ENCODE measurements around the gene PRRX2.
"Not testable (repeated sequence)": the region's sequence is repeated elsewhere in the genome, so short reads cannot be mapped to it uniquely, and the experiment has no call there.

PRRX2 gene

DNA sequence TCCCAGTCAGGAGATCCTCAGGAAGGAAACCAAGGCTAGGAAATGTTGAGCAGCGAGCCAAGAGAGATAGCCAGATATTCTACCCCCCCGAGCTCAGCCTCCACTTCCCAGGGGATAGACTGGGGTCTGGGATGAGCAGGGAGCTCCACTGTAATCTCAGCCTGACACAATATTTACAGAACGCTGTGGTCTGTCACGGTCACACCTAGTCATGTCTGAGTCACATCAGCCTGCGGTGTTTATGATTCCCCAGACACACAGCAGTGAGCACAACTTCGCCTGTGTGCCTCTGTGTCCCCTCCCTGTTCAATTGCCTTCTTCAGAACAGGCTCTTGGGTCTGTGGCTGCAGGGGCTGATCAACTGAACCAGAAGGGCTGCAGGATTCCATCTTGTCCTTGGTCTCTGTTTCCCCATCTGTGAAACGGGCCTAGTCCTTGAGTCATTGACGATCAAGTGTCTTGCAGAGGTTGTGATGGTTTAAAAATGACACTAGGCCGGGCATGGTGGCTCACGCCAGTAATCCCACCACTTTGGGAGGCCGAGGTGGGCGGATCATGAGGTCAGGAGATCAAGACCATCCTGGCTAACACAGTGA lies 8.6 kb upstream of the PRRX2 start:
- Histone ChIP-seq H3K9me3 (ENCODE audit: control insufficient read depth, insufficient read depth, low read length) (no peaks in the 10 kb centered on the region), H3K79me2 (ENCODE audit: control insufficient read depth, low read length) (no peaks in the 10 kb centered on the region), H3K27me3 (ENCODE audit: control insufficient read depth, low read length) (no peaks in the 10 kb centered on the region), H3F3A (ENCODE audit: control insufficient read depth, insufficient read depth) (no peaks in the 10 kb centered on the region), H3K4me2 (ENCODE audit: low read length) (no peak overlapping the region), H3K4me1 (ENCODE audit: control insufficient read depth, low read length) (no peaks in the 10 kb centered on the region), H3K27ac (ENCODE audit: low read depth, low read length) (no peak overlapping the region), H3K9me2 (replicated peaks; ENCODE audit: control insufficient read depth, low read length) (no peaks in the 10 kb centered on the region), H3K4me3 (ENCODE audit: low read length) (no peak overlapping the region), H3K36me3 (ENCODE audit: control insufficient read depth, low read length) (no peaks in the 10 kb centered on the region), H4K20me1 (ENCODE audit: control insufficient read depth, insufficient read depth, low read depth, low read length) (no peaks in the 10 kb centered on the region)
- no peak for TF ChIP-seq EZH2phosphoT487 (IDR thresholded peaks at IDR 0.05; ENCODE audit: borderline replicate concordance, low read length)
- TF ChIP-seq, protein P1, sequence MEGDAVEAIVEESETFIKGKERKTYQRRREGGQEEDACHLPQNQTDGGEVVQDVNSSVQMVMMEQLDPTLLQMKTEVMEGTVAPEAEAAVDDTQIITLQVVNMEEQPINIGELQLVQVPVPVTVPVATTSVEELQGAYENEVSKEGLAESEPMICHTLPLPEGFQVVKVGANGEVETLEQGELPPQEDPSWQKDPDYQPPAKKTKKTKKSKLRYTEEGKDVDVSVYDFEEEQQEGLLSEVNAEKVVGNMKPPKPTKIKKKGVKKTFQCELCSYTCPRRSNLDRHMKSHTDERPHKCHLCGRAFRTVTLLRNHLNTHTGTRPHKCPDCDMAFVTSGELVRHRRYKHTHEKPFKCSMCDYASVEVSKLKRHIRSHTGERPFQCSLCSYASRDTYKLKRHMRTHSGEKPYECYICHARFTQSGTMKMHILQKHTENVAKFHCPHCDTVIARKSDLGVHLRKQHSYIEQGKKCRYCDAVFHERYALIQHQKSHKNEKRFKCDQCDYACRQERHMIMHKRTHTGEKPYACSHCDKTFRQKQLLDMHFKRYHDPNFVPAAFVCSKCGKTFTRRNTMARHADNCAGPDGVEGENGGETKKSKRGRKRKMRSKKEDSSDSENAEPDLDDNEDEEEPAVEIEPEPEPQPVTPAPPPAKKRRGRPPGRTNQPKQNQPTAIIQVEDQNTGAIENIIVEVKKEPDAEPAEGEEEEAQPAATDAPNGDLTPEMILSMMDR (IDR thresholded peaks at IDR 0.05; ENCODE audit: low read depth, low read length, poor library complexity, severe bottlenecking): no peak

DNA sequence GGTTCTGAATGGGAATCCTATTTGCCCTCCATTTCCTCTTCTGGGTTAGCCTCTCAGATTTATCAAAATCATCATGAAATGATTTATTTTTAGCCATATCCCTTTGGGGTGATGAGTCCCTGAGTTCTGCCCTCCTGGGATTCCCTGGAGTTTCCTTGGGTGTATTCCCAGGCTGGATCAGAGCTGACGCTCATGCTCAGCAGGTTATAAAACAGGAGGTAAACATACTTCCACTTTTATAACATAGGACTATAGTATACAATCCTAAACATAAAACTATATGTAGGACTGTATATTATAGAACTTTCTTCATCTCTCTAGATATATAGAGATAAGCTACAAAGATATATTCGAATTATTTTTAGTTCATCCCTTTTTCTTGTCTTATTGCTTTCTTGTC lies 4.4 kb upstream of the PRRX2 start:
- Histone ChIP-seq H3F3A (ENCODE audit: control insufficient read depth, insufficient read depth) (no peaks in the 10 kb centered on the region), H3K9me2 (replicated peaks; ENCODE audit: control insufficient read depth, low read length) (no peaks in the 10 kb centered on the region), H3K9me3 (ENCODE audit: control insufficient read depth, insufficient read depth, low read length) (no peaks in the 10 kb centered on the region), H4K20me1 (ENCODE audit: control insufficient read depth, insufficient read depth, low read depth, low read length) (no peaks in the 10 kb centered on the region), H3K4me2 (ENCODE audit: low read length) (no peak overlapping the region), H3K27ac (ENCODE audit: low read depth, low read length) (no peak overlapping the region), H3K4me3 (ENCODE audit: low read length) (no peak overlapping the region), H3K4me1 (ENCODE audit: control insufficient read depth, low read length) (no peaks in the 10 kb centered on the region), H3K27me3 (ENCODE audit: control insufficient read depth, low read length) (no peaks in the 10 kb centered on the region), H3K36me3 (ENCODE audit: control insufficient read depth, low read length) (no peaks in the 10 kb centered on the region), H3K79me2 (ENCODE audit: control insufficient read depth, low read length) (no peaks in the 10 kb centered on the region)
- TF ChIP-seq EZH2phosphoT487 (IDR thresholded peaks at IDR 0.05; ENCODE audit: borderline replicate concordance, low read length): no peak
- TF ChIP-seq, protein P1 (IDR thresholded peaks at IDR 0.05; ENCODE audit: low read depth, low read length, poor library complexity, severe bottlenecking): no peak

DNA sequence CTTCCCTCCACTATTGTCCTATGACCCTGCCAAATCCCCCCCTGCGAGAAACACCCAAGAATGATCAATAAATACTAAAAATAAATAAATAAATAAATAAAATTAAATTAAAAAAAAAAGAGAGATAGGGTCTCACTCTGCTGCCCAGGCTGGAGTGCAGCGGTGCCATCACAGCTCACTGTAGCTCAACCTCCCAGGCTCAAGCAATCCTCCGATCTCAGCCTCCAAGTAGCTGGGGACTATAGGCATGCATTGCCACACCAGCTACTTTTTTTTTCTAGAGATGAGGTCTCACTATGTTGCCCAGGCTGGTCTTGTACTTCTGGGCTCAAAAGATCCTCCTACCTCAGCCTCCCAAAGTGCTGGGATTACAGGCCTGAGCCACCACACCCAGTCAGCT lies 3.2 kb upstream of the PRRX2 start:
- not testable (repeated sequence) for H3K27ac ChIP-seq (ENCODE audit: low read depth, low read length); H3K4me1 ChIP-seq (ENCODE audit: control insufficient read depth, low read length); H3K79me2 ChIP-seq (ENCODE audit: control insufficient read depth, low read length); H3K4me3 ChIP-seq (ENCODE audit: low read length); H4K20me1 ChIP-seq (ENCODE audit: control insufficient read depth, insufficient read depth, low read depth, low read length); H3K9me3 ChIP-seq (ENCODE audit: control insufficient read depth, insufficient read depth, low read length); H3F3A ChIP-seq (ENCODE audit: control insufficient read depth, insufficient read depth); H3K27me3 ChIP-seq (ENCODE audit: control insufficient read depth, low read length); H3K36me3 ChIP-seq (ENCODE audit: control insufficient read depth, low read length); H3K4me2 ChIP-seq (ENCODE audit: low read length); H3K9me2 ChIP-seq (replicated peaks; ENCODE audit: control insufficient read depth, low read length)

DNA sequence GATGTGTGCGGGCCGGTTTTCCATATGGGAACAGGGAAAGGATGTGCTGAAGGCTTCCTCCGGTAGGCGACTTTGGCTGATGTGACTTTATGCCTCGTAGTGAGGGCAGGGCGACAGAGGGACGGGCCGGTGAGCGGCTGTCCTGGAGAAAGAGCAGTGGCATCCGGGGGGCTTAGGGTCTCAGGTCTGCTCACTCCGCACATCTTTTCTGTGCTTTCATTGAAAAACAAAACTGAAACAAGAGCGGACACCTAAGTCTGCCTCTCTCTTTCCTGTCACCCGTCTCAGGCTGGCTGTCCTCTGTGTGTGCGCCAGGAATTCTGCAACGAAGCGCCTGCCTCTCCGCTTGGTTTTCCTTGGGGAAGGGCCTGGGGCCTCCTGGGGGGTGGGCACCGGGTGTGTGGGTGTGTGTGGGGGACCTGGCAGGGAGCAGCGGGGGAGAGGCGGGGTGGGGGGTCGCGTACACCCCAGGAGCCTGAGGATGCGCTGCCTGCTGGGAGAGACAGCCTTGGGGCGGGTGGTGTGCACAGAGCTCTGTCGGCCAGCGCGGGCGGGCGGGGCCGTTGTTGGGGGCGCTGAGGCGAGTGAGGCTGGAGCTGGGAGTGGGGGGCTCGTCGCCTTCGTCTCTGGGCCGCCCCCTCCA lies 580 bp upstream of the PRRX2 start:
- no peaks in the 10 kb centered on the region for H3K27me3 ChIP-seq (ENCODE audit: control insufficient read depth, low read length)
- H3K4me2 ChIP-seq (ENCODE audit: low read length): no peak overlapping the region
- no peaks in the 10 kb centered on the region for H3F3A ChIP-seq (ENCODE audit: control insufficient read depth, insufficient read depth)
- no peaks in the 10 kb centered on the region for H3K9me3 ChIP-seq (ENCODE audit: control insufficient read depth, insufficient read depth, low read length)
- no peak overlapping the region for H3K27ac ChIP-seq (ENCODE audit: low read depth, low read length)
- H3K4me1 ChIP-seq (ENCODE audit: control insufficient read depth, low read length): no peaks in the 10 kb centered on the region
- no peaks in the 10 kb centered on the region for H4K20me1 ChIP-seq (ENCODE audit: control insufficient read depth, insufficient read depth, low read depth, low read length)
- TF ChIP-seq, protein P1 (IDR thresholded peaks at IDR 0.05; ENCODE audit: low read depth, low read length, poor library complexity, severe bottlenecking): no peak
- no peak for TF ChIP-seq EZH2phosphoT487 (IDR thresholded peaks at IDR 0.05; ENCODE audit: borderline replicate concordance, low read length)
- H3K4me3 ChIP-seq (ENCODE audit: low read length): no peak overlapping the region
- no peaks in the 10 kb centered on the region for H3K9me2 ChIP-seq (replicated peaks; ENCODE audit: control insufficient read depth, low read length)
- no peaks in the 10 kb centered on the region for H3K79me2 ChIP-seq (ENCODE audit: control insufficient read depth, low read length)
- H3K36me3 ChIP-seq (ENCODE audit: control insufficient read depth, low read length): no peaks in the 10 kb centered on the region

Measured in DOHH2 (cell line).